GM12892 (cell line): Measurements from ENCODE around the gene CSNK1D.

ENCODE experiments used
- POLR2A ChIP-seq: IDR thresholded peaks from 2 replicates; pipeline ENCODE4 v1.6.1; 2011; ENCODE audit warnings: low read depth, low read length, control low read depth
- POLR2AphosphoS5 ChIP-seq: IDR thresholded peaks from 2 replicates; pipeline ENCODE4 v1.6.1; 2011; ENCODE audit warnings: low read depth, low read length, control low read depth
- TAF1 ChIP-seq: IDR thresholded peaks from 2 replicates; pipeline ENCODE4 v1.6.1; 2011; ENCODE audit warnings: low read depth, mild to moderate bottlenecking, control low read depth, low read length, borderline replicate concordance

- TF ChIP-seq POLR2A (peak; percentile 37; the same call in 1 of the 2 replicates), POLR2AphosphoS5 (no peak; the same call in 1 of the 2 replicates), TAF1 (no peak)
Measured at GRCh38 chr17:82250868-82251500, 22.5 kb downstream of the CSNK1D start.
